Esophagus muscularis mucosa (tissue), 3 donors: Measurements from ENCODE around the gene ZNF831.

ENCODE experiments used
- POLR2A ChIP-seq: fragments of 450-650 bp; IDR thresholded peaks from one replicate; pipeline ENCODE4 v1.6.1; 2017; ENCODE audit warnings: antibody characterized with exemption, moderate library complexity, mild to moderate bottlenecking, low read depth
- POLR2AphosphoS5 ChIP-seq, 2 donors: sonication (generic); formaldehyde crosslinking; IDR thresholded peaks; one replicate each; pipeline ENCODE4 v1.6.1; 2017; ENCODE audit warnings: antibody characterized with exemption in 2 of 2
- TF ChIP-seq, protein P1 (sequence below), 3 experiments: fragments of 200-600 bp in 2 of 3; fragments of 450-650 bp in 1 of 3; sonication (generic) in 2 of 3; IDR thresholded peaks; one replicate each; pipeline ENCODE4 v1.5.1; 2017 to 2019; ENCODE audit warnings: antibody characterized with exemption in 3 of 3, mild to moderate bottlenecking in 2 of 3, moderate library complexity in 1 of 3

DNA sequence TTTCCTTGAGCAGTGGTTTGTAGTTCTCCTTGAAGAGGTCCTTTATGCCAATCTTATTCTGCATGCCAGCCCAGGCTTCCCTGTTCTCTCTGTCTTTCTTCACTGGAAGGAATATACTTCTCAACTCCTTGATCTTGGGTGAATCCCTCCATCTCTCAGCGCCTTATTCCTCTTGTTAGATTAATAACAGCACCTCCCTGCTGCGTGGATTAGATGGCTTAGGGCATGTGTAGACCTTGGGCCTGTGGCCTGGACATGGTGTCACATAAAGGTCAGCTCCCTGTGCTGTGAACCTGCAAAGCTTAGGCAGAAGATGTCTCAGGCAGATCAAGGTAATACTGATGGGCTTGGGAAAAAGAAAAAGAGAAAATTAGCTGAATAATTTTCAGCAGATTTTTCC is 18.3 kb downstream of the ZNF831 start:
- no peak for TF ChIP-seq POLR2A
- no peak for TF ChIP-seq POLR2AphosphoS5 (IDR thresholded peaks at IDR 0.05)
- TF ChIP-seq, protein P1, sequence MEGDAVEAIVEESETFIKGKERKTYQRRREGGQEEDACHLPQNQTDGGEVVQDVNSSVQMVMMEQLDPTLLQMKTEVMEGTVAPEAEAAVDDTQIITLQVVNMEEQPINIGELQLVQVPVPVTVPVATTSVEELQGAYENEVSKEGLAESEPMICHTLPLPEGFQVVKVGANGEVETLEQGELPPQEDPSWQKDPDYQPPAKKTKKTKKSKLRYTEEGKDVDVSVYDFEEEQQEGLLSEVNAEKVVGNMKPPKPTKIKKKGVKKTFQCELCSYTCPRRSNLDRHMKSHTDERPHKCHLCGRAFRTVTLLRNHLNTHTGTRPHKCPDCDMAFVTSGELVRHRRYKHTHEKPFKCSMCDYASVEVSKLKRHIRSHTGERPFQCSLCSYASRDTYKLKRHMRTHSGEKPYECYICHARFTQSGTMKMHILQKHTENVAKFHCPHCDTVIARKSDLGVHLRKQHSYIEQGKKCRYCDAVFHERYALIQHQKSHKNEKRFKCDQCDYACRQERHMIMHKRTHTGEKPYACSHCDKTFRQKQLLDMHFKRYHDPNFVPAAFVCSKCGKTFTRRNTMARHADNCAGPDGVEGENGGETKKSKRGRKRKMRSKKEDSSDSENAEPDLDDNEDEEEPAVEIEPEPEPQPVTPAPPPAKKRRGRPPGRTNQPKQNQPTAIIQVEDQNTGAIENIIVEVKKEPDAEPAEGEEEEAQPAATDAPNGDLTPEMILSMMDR (IDR thresholded peaks at IDR 0.05): no peak
